Panc1 (cell line): ENCODE data around the gene ADAM23. TPM values are rescaled to one million over a fixed set of nuclear protein-coding genes. Genes with fewer than 3 reads are reported as not detected.

ENCODE experiments used
- ATAC-seq: fragments of 200-7000 bp; cut with Tn5 transposase; 2 replicates; pipeline ENCODE4 v1.9.1; 2020; ENCODE audit warnings: mild to moderate bottlenecking, moderate library complexity
- BruUV-seq: library from RNA; stranded (reverse); fragments of 400-500 nt; replicated peaks from 2 replicates; lab custom pipeline; 2021; lab: Mats Ljungman, UMichigan
- CTCF ChIA-PET: fragments of 300-600 bp; sonication (Branson Sonifier 250); formaldehyde crosslinking; loops from one replicate; lab custom pipeline; 2022; ENCODE audit warnings: antibody characterized with exemption; lab: Charles Lee
- POLR2A ChIA-PET: fragments of 300-600 bp; sonication (Branson Sonifier 250); formaldehyde crosslinking; loops from one replicate; lab custom pipeline; 2022; ENCODE audit warnings: antibody characterized with exemption; lab: Charles Lee
- DNase-seq: peaks from one replicate; pipeline ENCODE4 v3.0.0-alpha.2; 2010; ENCODE audit warnings: low read depth, low spot score
- H3K27ac ChIP-seq: 2 replicates; pipeline ENCODE4 v1.5.1; 2011; ENCODE audit warnings: mild to moderate bottlenecking, low read length, inconsistent platforms
- H3K27me3 ChIP-seq: fragments of 200-500 bp; sonication (Bioruptor generic); 2 replicates; pipeline ENCODE4 v1.6.0; 2014; ENCODE audit warnings: low read length, inconsistent platforms; ENCODE audit not compliant: control insufficient read depth, insufficient read depth
- H3K36me3 ChIP-seq: fragments of 200-500 bp; sonication (Bioruptor generic); 2 replicates; pipeline ENCODE4 v1.5.1; 2014; ENCODE audit warnings: inconsistent platforms, mild to moderate bottlenecking, low read length, moderate library complexity; ENCODE audit not compliant: control insufficient read depth, insufficient read depth
- H3K4me1 ChIP-seq: 2 replicates; pipeline ENCODE4 v1.5.1; 2011; ENCODE audit warnings: inconsistent platforms, mild to moderate bottlenecking, low read length, moderate library complexity; ENCODE audit not compliant: control insufficient read depth, insufficient read depth
- H3K4me3 ChIP-seq, 2 experiments: 2 replicates each; pipeline ENCODE4 v1.5.1; 2011 to 2012; ENCODE audit warnings: low read depth in 2 of 2, low read length in 2 of 2, mild to moderate bottlenecking in 2 of 2, inconsistent platforms in 1 of 2, moderate library complexity in 1 of 2
- H3K9me3 ChIP-seq: fragments of 200-500 bp; sonication (Bioruptor generic); 2 replicates; pipeline ENCODE4 v1.5.1; 2014; ENCODE audit warnings: low read depth, mild to moderate bottlenecking, inconsistent platforms, low read length, moderate library complexity; ENCODE audit not compliant: control insufficient read depth, insufficient read depth
- POLR2AphosphoS5 ChIP-seq: IDR thresholded peaks from 2 replicates; pipeline ENCODE4 v1.6.1; 2012; ENCODE audit warnings: mild to moderate bottlenecking, low read depth, low read length, moderate library complexity
- SIN3A ChIP-seq: IDR thresholded peaks from 2 replicates; pipeline ENCODE4 v1.6.1; 2012; ENCODE audit warnings: low read depth, mild to moderate bottlenecking, low read length, moderate library complexity, borderline replicate concordance; ENCODE audit not compliant: insufficient read depth
- TCF7L2 ChIP-seq: IDR thresholded peaks from 2 replicates; pipeline ENCODE4 v1.6.1; 2011; ENCODE audit warnings: mild to moderate bottlenecking, low read depth, low read length, inconsistent platforms
- in situ Hi-C: cut with HindIII; loops from 2 replicates; pipeline ENCODE4 v1.10.0; 2016; ENCODE audit warnings: low sequenced_read_pairs, low pct_unique_long_range_greater_than_20kb
- intact Hi-C: fragments of 100-400 bp; cut with micrococcal nuclease; formaldehyde crosslinking; loops from one replicate; pipeline ENCODE4 v1.10.0; 2022; ENCODE audit not compliant: unreplicated experiment
- total RNA-seq: library from RNA; stranded (reverse); gene quantifications from one replicate; pipeline ENCODE4 v1.2.1, GENCODE V29; 2021; ENCODE audit not compliant: unreplicated experiment
- TF ChIP-seq, protein P1 (sequence below): fragments of 450-650 bp; IDR thresholded peaks from 2 replicates; pipeline ENCODE4 v1.5.1; 2017; ENCODE audit warnings: mild to moderate bottlenecking
- TF ChIP-seq, protein P2 (sequence below), 2 experiments: IDR thresholded peaks; 2 replicates each; pipeline ENCODE4 v1.6.1; 2011 to 2012; ENCODE audit warnings: low read depth in 2 of 2, control low read depth in 1 of 2, low read length in 1 of 2, mild to moderate bottlenecking in 1 of 2, moderate library complexity in 1 of 2; ENCODE audit not compliant: insufficient read depth in 1 of 2

The ADAM23 gene
- total RNA-seq, 1 experiment from 2014 or later, result 0.18 TPM

DNA sequence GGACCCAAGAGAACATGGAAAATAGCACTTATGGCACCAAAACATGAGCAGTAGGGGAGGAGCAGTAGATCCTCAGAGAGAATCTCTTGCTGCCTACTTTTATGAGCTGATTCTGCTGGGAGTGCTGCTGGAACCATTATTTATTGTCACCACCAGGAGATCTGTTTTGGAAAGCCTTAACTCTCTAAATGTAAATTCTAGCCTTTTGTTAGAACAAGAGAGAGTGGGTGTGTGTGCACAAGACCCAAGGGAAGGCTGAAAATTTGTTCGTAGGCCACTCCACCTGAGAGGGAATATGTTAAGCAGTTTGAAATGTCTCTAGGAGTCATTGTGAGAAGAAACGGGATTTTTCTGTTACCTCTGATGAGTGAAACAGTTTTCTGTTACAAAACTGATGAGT lies 182.8 kb downstream of the ADAM23 start:
- no peak overlapping the region for H3K27ac ChIP-seq
- no peak overlapping the region for H3K4me3 ChIP-seq
- no peaks in the 10 kb centered on the region for H3K4me1 ChIP-seq
- CTCF ChIA-PET, result no interaction called here
- no peak for ATAC-seq
- TF ChIP-seq SIN3A (no peak), POLR2AphosphoS5 (no peak), TCF7L2 (no peak)
- TF ChIP-seq, protein P1, sequence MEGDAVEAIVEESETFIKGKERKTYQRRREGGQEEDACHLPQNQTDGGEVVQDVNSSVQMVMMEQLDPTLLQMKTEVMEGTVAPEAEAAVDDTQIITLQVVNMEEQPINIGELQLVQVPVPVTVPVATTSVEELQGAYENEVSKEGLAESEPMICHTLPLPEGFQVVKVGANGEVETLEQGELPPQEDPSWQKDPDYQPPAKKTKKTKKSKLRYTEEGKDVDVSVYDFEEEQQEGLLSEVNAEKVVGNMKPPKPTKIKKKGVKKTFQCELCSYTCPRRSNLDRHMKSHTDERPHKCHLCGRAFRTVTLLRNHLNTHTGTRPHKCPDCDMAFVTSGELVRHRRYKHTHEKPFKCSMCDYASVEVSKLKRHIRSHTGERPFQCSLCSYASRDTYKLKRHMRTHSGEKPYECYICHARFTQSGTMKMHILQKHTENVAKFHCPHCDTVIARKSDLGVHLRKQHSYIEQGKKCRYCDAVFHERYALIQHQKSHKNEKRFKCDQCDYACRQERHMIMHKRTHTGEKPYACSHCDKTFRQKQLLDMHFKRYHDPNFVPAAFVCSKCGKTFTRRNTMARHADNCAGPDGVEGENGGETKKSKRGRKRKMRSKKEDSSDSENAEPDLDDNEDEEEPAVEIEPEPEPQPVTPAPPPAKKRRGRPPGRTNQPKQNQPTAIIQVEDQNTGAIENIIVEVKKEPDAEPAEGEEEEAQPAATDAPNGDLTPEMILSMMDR, result no peak
- TF ChIP-seq, protein P2, sequence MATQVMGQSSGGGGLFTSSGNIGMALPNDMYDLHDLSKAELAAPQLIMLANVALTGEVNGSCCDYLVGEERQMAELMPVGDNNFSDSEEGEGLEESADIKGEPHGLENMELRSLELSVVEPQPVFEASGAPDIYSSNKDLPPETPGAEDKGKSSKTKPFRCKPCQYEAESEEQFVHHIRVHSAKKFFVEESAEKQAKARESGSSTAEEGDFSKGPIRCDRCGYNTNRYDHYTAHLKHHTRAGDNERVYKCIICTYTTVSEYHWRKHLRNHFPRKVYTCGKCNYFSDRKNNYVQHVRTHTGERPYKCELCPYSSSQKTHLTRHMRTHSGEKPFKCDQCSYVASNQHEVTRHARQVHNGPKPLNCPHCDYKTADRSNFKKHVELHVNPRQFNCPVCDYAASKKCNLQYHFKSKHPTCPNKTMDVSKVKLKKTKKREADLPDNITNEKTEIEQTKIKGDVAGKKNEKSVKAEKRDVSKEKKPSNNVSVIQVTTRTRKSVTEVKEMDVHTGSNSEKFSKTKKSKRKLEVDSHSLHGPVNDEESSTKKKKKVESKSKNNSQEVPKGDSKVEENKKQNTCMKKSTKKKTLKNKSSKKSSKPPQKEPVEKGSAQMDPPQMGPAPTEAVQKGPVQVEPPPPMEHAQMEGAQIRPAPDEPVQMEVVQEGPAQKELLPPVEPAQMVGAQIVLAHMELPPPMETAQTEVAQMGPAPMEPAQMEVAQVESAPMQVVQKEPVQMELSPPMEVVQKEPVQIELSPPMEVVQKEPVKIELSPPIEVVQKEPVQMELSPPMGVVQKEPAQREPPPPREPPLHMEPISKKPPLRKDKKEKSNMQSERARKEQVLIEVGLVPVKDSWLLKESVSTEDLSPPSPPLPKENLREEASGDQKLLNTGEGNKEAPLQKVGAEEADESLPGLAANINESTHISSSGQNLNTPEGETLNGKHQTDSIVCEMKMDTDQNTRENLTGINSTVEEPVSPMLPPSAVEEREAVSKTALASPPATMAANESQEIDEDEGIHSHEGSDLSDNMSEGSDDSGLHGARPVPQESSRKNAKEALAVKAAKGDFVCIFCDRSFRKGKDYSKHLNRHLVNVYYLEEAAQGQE (IDR thresholded peaks at IDR 0.05; ENCODE audit: insufficient read depth in 1 of 2, low read depth in 2 of 2, low read length in 1 of 2), result no peak
- H3K36me3 ChIP-seq, result no peaks in the 10 kb centered on the region
- POLR2A ChIA-PET, result no interaction called here
- no peak for DNase-seq
- intact Hi-C loops, result no loop called here
- H3K27me3 ChIP-seq, result peaks cover 2% of the 10 kb centered on the region; the same call in 1 of the 2 replicates
- no TSS peak for BruUV-seq
- H3K9me3 ChIP-seq, result no peaks in the 10 kb centered on the region
- in situ Hi-C loops, result no loop called here

DNA sequence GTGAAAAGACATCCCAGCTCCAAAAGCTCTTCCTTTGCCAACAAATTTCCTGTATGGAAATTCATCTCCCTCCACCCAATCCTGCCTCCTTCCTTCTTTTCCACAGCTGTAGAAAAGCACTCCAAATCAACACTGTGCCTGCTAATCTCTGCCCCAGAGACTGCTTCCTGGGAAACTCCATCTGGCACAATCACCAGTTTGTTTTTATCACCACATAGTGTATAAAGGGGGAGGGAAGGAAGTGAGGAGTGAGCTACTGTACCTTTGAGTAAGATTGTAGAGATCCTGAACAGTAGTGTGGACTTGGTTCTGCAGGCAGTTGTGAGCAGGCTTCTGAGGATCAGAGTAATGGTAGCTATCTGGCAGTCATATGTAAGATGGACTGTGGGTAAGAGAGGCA lies 184.3 kb downstream of the ADAM23 start:
- in situ Hi-C loops (no loop called here), intact Hi-C loops (no loop called here)
- ChIA-PET POLR2A (no interaction called here), CTCF (no interaction called here)
- no peak for DNase-seq
- TF ChIP-seq, protein P2 (IDR thresholded peaks at IDR 0.05; ENCODE audit: insufficient read depth in 1 of 2, low read depth in 2 of 2, low read length in 1 of 2), result no peak
- TF ChIP-seq, protein P1, result no peak
- peaks cover 2% of the 10 kb centered on the region; the same call in 1 of the 2 replicates for H3K27me3 ChIP-seq
- H3K4me3 ChIP-seq, result no peak overlapping the region
- no peaks in the 10 kb centered on the region for H3K9me3 ChIP-seq
- no peaks in the 10 kb centered on the region for H3K4me1 ChIP-seq
- ATAC-seq, result no peak
- no peaks in the 10 kb centered on the region for H3K36me3 ChIP-seq
- BruUV-seq, result no TSS peak
- H3K27ac ChIP-seq, result no peak overlapping the region
